Right atrium auricular region (tissue), 2 donors: ENCODE measurements around the gene DNM2. TPM values are rescaled to one million over a fixed set of nuclear protein-coding genes. Genes with fewer than 3 reads are reported as not detected.

ENCODE experiments used
- DNase-seq: peaks from one replicate; pipeline ENCODE4 v3.0.0-alpha.2; 2019; ENCODE audit warnings: low spot score
- H3K27ac ChIP-seq, 2 donors: fragments of 200-600 bp; sonication (generic); 1 replicate in 1 of 2; 2 replicates in 1 of 2; pipeline ENCODE4 v1.5.1; 2016 to 2019
- H3K27me3 ChIP-seq, 2 donors: fragments of 200-600 bp; sonication (generic); one replicate each; pipeline versions ENCODE4 v1.5.1 to v1.6.0; 2017 to 2019
- H3K36me3 ChIP-seq: fragments of 200-600 bp; sonication (generic); one replicate; pipeline ENCODE4 v1.5.1; 2016
- H3K4me1 ChIP-seq, 2 donors: fragments of 200-600 bp; sonication (generic); one replicate each; pipeline versions ENCODE4 v1.5.1 to v1.6.0; 2017 to 2019
- H3K4me3 ChIP-seq, 2 donors: fragments of 200-600 bp; sonication (generic); 1 replicate in 1 of 2; 2 replicates in 1 of 2; pipeline ENCODE4 v1.5.1; 2017 to 2019; ENCODE audit warnings: mild to moderate bottlenecking in 1 of 2, moderate library complexity in 1 of 2
- H3K9me3 ChIP-seq, 2 donors: fragments of 200-600 bp; sonication (generic); one replicate each; pipeline ENCODE4 v1.5.1; 2019
- total RNA-seq, 2 donors: library from RNA; depleted of rRNA; stranded (reverse); fragments of >200 nt; gene quantifications; one replicate each; pipeline ENCODE4 v1.1.0, GENCODE V29; 2016
- TF ChIP-seq, protein P1 (sequence below), 2 donors: fragments of 200-600 bp; sonication (generic); IDR thresholded peaks; one replicate each; pipeline ENCODE4 v1.5.1; 2019; ENCODE audit warnings: antibody characterized with exemption in 2 of 2

The DNM2 gene
- total RNA-seq, 2 donors from 2014 or later: 111 to 144 TPM

DNA sequence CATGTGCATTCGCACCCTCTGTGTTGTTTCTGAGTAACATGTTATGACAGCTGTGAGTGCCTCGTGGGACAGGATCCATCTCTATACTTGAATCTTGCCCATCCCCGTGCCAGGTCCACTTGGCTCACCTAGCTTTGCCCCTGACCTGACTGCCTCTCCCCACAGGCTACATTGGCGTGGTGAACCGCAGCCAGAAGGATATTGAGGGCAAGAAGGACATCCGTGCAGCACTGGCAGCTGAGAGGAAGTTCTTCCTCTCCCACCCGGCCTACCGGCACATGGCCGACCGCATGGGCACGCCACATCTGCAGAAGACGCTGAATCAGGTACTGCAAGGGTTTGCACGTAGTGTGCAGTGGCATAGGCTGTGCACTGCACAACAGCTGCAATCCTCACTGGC is 64.9 kb downstream of the DNM2 start:
- H3K27ac ChIP-seq: no peak overlapping the region
- H3K4me1 ChIP-seq: peaks cover 0 to 17% of the 10 kb centered on the region in 2 donors

DNA sequence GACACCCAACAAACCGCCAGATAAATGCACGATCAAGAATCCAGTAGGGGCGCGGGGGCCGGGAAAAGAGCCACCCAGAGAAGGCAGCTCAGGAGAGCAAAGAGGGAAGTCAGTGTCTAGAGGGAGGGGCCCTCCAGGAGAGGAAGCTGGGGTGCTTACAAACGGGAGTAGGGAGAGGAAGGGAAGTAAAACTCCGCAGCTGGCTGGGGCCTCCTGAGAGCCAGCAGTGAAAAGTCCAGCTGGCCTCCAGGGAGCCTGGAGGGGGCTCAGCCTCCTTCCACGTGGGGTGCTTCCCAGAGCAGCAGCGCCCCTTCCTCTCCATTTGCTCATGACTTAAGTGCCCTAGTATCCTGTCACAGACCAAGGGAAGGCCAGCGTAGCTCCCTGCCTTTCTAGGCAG is 66.4 kb downstream of the DNM2 start:
- Histone ChIP-seq H3K4me1 (peaks cover 0 to 17% of the 10 kb centered on the region in 2 donors), H3K9me3 (no peaks in the 10 kb centered on the region), H3K27me3 (no peaks in the 10 kb centered on the region), H3K36me3 (peaks cover 97% of the 10 kb centered on the region), H3K27ac (peak overlapping the region in 1 of 2 donors; percentile 7), H3K4me3 (no peak overlapping the region)
- TF ChIP-seq, protein P1, sequence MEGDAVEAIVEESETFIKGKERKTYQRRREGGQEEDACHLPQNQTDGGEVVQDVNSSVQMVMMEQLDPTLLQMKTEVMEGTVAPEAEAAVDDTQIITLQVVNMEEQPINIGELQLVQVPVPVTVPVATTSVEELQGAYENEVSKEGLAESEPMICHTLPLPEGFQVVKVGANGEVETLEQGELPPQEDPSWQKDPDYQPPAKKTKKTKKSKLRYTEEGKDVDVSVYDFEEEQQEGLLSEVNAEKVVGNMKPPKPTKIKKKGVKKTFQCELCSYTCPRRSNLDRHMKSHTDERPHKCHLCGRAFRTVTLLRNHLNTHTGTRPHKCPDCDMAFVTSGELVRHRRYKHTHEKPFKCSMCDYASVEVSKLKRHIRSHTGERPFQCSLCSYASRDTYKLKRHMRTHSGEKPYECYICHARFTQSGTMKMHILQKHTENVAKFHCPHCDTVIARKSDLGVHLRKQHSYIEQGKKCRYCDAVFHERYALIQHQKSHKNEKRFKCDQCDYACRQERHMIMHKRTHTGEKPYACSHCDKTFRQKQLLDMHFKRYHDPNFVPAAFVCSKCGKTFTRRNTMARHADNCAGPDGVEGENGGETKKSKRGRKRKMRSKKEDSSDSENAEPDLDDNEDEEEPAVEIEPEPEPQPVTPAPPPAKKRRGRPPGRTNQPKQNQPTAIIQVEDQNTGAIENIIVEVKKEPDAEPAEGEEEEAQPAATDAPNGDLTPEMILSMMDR (IDR thresholded peaks at IDR 0.05): no peak
- DNase-seq: no peak

More for the DNA sequence above, 64.9 kb downstream of the DNM2 start:
- no peaks in the 10 kb centered on the region for H3K9me3 ChIP-seq
- no peak overlapping the region for H3K4me3 ChIP-seq
- no peaks in the 10 kb centered on the region for H3K27me3 ChIP-seq
- DNase-seq: no peak
- TF ChIP-seq, protein P1 (IDR thresholded peaks at IDR 0.05): no peak
- H3K36me3 ChIP-seq: peaks cover 97% of the 10 kb centered on the region

DNA sequence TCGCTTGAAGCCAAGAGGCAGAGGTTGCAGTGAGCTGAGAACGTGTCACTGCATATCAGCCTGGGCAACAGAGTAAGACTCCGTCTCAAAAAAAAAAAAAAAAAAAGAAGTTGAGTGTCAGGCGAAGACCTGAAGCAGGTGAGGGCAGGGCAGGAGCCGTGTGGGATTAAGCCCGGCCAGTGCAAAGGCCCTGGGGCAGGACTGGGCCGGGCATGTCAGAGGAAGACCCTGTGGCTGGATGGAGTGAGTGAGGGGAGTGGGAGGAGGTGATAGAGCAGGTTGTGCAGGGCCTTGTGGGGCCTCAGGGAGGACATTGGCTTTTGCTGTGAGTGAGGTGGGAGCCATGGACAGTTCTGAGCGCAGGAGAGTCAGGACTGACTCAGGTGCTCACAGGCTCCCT is 70.3 kb downstream of the DNM2 start:
- no peak for DNase-seq
- H3K27me3 ChIP-seq: no peaks in the 10 kb centered on the region
- H3K4me1 ChIP-seq: no peaks in the 10 kb centered on the region
- peaks cover 96% of the 10 kb centered on the region for H3K36me3 ChIP-seq
- no peak overlapping the region for H3K4me3 ChIP-seq
- no peaks in the 10 kb centered on the region for H3K9me3 ChIP-seq
- TF ChIP-seq, protein P1 (IDR thresholded peaks at IDR 0.05): no peak
- no peak overlapping the region for H3K27ac ChIP-seq

DNA sequence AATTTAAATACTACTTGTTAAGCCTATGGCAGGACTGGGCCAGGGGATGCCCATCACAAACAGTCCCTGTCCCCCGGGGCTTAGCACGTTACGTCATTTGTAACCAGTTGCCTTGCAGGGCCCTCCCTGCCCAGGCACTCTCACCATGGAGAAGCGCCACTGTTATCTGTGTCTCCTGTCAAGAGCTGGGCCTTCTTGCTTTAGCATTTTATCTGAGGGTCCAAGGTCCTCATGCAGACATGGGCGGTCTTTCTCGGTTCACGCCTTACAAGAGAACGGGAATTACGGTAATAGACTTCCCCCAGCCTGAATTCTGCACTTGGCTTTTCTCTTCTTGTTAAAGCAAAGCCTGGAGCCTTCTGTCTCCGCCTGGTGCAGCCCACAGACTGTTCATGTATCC is 72.0 kb downstream of the DNM2 start:
- no peak for DNase-seq
- no peaks in the 10 kb centered on the region for H3K27me3 ChIP-seq
- H3K9me3 ChIP-seq: no peaks in the 10 kb centered on the region
- H3K4me3 ChIP-seq: no peak overlapping the region
- H3K36me3 ChIP-seq: peaks cover 96% of the 10 kb centered on the region
- TF ChIP-seq, protein P1 (IDR thresholded peaks at IDR 0.05): no peak
- H3K27ac ChIP-seq: no peak overlapping the region
- no peaks in the 10 kb centered on the region for H3K4me1 ChIP-seq

DNA sequence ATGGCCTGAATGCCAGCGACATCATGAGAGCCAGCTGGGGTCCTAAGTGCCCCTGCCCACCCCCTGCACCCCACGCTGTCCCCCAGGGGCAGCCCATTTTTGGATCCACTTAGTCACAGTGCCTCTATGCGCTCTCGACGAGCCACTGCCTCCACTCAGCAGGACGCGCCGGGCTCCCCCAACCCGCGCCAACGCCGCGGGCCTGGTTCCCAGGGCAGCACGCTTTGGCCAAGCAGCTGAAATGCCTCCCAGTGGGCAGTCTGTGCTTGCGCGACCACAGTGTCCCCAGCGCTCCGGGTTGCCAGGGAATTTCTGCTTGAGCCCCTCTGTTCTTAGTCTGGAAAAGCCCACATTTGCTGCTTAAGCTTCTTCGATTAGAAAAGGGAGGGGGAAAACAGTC is 78.8 kb downstream of the DNM2 start:
- Histone ChIP-seq H3K9me3 (no peaks in the 10 kb centered on the region), H3K27ac (no peak overlapping the region), H3K4me1 (peaks cover 0 to 18% of the 10 kb centered on the region in 2 donors), H3K4me3 (no peak overlapping the region), H3K27me3 (no peaks in the 10 kb centered on the region), H3K36me3 (peaks cover 90% of the 10 kb centered on the region)
- TF ChIP-seq, protein P1 (IDR thresholded peaks at IDR 0.05): no peak
- no peak for DNase-seq

DNA sequence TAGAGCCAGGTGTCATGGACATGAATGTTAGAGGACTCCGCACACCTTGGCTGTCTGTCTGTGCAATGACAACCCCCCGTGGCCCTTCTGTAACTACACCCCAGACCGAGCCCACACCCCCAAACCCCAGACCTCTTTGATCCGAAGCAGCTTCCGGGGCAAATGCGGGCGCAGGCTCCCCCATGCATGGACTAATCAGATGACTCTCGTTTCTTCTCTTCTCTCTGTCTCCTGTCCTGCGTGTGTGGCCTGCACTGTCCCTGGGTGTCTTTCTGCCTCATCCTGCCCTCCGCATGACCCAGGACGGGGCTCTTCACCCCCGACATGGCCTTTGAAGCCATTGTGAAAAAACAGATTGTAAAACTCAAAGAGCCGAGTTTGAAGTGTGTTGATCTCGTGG is 79.2 kb downstream of the DNM2 start:
- H3K4me1 ChIP-seq: peaks cover 0 to 18% of the 10 kb centered on the region in 2 donors
- H3K9me3 ChIP-seq: no peaks in the 10 kb centered on the region
- DNase-seq: no peak
- no peak overlapping the region for H3K4me3 ChIP-seq
- no peak overlapping the region for H3K27ac ChIP-seq
- H3K36me3 ChIP-seq: peaks cover 89% of the 10 kb centered on the region
- no peaks in the 10 kb centered on the region for H3K27me3 ChIP-seq
- TF ChIP-seq, protein P1 (IDR thresholded peaks at IDR 0.05): no peak
